GM04503 (cell line): ENCODE measurements around the gene ARF1.
A peak's percentile ranks its signal among the peaks of the same experiment; 100 is the strongest.
"Not testable (repeated sequence)": the region's sequence is repeated elsewhere in the genome, so short reads cannot be mapped to it uniquely, and the experiment has no call there.

Experiments
- DNase-seq: peaks from one replicate; pipeline ENCODE4 v3.0.0-alpha.2; 2012; ENCODE audit warnings: low read depth

ARF1 gene

GRCh38 chr1:228102791-228103620 is 20.5 kb downstream of the ARF1 start, which contains the start of gene C1orf35:
Gene C1orf35 (minus strand): TSS chr1:228103325. CDS start chr1:228103227, 98 bp downstream.
- DNase-seq, result peak; percentile 49

GRCh38 chr1:228104526-228105269 is 22.2 kb downstream of the ARF1 start:
- DNase-seq, result no peak

GRCh38 chr1:228105270-228105995 is 22.9 kb downstream of the ARF1 start:
- DNase-seq, result no peak

GRCh38 chr1:228105996-228106799 is 23.7 kb downstream of the ARF1 start:
- DNase-seq, result no peak

GRCh38 chr1:228106800-228107054 is 24.2 kb downstream of the ARF1 start:
- no peak for DNase-seq

- no peak for DNase-seq
Measured at GRCh38 chr1:228107636-228108035, 25.1 kb downstream of the ARF1 start.

GRCh38 chr1:228108055-228108690 is 25.7 kb downstream of the ARF1 start:
- DNase-seq, result no peak

- no peak for DNase-seq
Measured at GRCh38 chr1:228108742-228109072, 26.2 kb downstream of the ARF1 start.

- peak; percentile 56 for DNase-seq
Measured at GRCh38 chr1:228109073-228109961, 26.8 kb downstream of the ARF1 start, which contains the start of gene MRPL55. Gene MRPL55 (minus strand): TSS chr1:228109299. CDS start chr1:228108260, 1,039 bp downstream.

GRCh38 chr1:228109962-228110488 is 27.5 kb downstream of the ARF1 start:
- no peak for DNase-seq

- DNase-seq, result no peak
Measured at GRCh38 chr1:228110556-228110955, 28.0 kb downstream of the ARF1 start.

GRCh38 chr1:228111315-228111714 is 28.8 kb downstream of the ARF1 start:
- not testable (repeated sequence) for DNase-seq

- DNase-seq, result no peak
Measured at GRCh38 chr1:228112167-228112566, 29.7 kb downstream of the ARF1 start.

GRCh38 chr1:228112617-228113016 is 30.1 kb downstream of the ARF1 start:
- DNase-seq, result no peak

- DNase-seq, result no peak
Measured at GRCh38 chr1:228114827-228115226, 32.3 kb downstream of the ARF1 start.

GRCh38 chr1:228117335-228117734 is 34.8 kb downstream of the ARF1 start:
- no peak for DNase-seq

- DNase-seq, result no peak
Measured at GRCh38 chr1:228118040-228118439, 35.5 kb downstream of the ARF1 start.

- no peak for DNase-seq
Measured at GRCh38 chr1:228120351-228120750, 37.8 kb downstream of the ARF1 start.

- no peak for DNase-seq
Measured at GRCh38 chr1:228120857-228121489, 38.5 kb downstream of the ARF1 start.
